HS-27A (cell line): ENCODE results near the gene FHL3.

ENCODE experiments used
- DNase-seq: peaks from one replicate; pipeline ENCODE4 v3.0.0-alpha.2; 2012; ENCODE audit warnings: low read depth, missing footprints

The FHL3 gene, protein sequence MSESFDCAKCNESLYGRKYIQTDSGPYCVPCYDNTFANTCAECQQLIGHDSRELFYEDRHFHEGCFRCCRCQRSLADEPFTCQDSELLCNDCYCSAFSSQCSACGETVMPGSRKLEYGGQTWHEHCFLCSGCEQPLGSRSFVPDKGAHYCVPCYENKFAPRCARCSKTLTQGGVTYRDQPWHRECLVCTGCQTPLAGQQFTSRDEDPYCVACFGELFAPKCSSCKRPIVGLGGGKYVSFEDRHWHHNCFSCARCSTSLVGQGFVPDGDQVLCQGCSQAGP

GRCh38 chr1:38005195-38006007 is at the start of gene FHL3:
TSS of gene FHL3 (minus strand) at chr1:38005514. CDS start at chr1:37999412, 6,102 bp downstream.
- no peak for DNase-seq

GRCh38 chr1:38053416-38054091 is 48.2 kb upstream of the FHL3 start:
- no peak for DNase-seq

DNA sequence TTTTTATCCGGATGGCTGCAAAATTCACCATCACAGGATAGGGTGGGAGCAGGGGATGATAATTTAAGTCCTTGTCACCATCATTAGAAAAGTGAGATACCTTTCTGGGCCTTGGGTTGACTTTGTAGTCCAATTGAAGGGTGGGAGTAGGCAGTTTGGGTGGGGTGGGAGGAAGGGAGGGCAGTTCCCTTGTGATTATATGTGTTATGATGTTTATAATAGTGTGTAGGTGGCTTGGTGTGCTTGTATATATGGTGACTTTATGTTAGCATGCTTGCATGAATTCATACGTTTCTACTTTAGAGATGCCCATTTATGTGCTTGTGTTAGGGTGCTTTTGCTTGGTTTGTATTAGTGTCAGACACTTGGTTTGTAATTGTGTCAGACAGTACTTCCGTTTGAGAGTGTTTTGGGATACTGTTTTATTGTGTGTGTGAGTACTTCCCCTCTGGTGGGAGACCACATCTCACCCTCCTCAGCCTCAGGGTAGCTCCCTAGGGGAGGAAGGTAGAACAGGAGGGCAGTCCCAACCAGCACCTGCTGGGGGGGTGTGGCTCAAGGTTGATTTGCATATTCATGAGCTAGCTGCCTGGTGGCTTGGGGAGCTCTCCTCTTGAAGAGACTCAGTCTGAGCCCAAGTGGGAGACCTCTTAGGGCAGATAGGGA is 47.6 kb upstream of the FHL3 start:
- no peak for DNase-seq

DNA sequence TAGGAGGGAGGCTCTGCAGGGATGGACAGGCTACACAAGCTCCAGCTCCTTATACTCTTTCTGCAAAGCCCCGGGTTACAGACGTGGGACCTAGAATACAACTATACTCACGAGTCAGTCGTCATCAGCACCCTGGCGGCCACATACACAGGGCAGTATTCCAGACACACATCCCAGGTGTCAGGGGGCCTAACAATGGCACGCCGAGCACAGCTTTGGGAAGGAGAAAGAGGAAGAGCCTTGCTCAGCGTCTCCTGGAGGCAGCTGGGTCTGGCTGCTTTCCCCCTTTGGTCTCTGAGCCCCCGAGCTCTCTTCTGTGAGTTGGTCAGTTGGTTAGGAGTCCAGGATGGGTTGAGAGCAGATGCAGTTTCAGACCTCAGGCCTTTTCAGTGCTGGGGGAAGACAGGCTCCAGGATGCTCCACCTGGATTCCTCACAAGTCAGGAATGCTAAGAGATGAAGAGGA is 45.8 kb upstream of the FHL3 start:
- DNase-seq = no peak

GRCh38 chr1:38050397-38051078 is 45.2 kb upstream of the FHL3 start:
- no peak for DNase-seq

GRCh38 chr1:38047603-38048141 is 42.4 kb upstream of the FHL3 start:
- DNase-seq = no peak

- no peak for DNase-seq
Observed at GRCh38 chr1:38046884-38047602, 41.7 kb upstream of the FHL3 start.

DNA sequence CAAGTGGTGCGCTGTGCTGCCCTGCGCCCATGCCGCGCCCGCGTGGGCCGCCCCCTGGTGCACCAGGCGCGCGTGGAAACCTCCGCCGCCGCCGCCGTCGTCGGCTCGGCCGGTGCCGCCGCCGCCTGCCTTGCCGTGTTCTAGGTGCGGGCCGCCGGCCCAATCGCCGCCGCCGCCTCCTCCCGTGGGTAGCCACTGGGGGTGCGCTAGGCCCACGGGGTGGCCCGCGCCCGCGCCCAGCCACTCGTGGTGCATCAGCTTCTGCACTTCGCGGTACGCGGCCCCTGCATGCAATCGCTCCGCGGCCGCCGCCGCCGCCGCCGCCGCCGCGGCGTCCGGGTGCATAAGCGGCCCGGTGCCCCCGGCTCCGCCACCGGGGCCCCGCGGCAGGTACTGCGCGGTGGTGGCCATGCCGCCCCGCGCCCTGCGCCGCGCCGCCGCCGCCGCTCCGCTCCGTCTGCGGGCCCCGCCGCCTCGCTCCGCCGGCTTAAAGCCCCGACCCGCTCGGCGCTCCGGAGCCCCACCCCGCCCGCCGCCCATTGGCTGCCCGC is 41.1 kb upstream of the FHL3 start, which contains the start of gene POU3F1:
Gene POU3F1, minus strand, starts transcription at position 461 of the 551 bp plus-strand sequence. Its CDS starts 50 bp downstream, at position 411.
- no peak for DNase-seq

DNA sequence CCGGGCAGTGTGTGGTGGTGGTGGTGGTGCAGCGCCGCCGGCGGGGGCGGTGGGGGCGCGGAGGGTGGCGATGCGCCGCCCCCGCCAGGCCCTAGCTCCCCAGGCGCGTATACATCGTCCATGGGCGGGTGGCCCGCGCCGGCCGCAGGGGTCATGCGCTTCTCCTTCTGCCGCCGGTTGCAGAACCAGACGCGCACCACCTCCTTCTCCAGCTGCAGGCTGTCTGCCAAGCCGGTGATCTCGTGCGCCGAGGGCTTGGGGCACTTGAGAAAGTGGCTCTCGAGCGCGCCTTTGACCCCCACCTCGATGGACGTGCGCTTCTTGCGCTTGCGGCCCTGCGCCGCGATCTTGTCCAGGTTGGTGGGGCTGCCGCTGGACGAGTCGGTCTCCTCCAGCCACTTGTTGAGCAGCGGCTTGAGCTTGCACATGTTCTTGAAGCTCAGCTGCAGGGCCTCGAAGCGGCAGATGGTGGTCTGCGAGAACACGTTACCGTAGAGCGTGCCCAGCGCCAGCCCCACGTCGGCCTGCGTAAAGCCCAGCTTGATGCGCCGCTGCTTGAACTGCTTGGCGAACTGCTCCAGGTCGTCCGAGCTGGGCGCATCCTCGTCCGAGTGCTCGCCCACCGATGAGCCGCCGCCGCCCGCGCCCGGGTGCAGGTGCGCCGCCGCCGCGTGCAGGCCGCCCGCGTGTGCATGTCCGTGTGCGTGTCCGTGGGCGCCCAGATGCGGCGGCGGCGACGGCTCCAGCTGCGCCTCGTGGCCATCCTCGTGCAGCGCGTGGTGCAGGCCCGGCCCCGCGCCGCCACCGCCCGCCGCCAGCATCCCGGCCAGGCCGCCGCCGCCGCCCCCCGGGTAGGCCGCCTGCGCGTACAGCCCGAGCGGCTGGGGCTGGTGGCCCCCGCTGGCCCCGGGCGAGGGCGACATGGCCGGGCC is 40.4 kb upstream of the FHL3 start:
- no peak for DNase-seq

- DNase-seq = no peak
Observed at GRCh38 chr1:38044221-38045215, 39.2 kb upstream of the FHL3 start.

DNA sequence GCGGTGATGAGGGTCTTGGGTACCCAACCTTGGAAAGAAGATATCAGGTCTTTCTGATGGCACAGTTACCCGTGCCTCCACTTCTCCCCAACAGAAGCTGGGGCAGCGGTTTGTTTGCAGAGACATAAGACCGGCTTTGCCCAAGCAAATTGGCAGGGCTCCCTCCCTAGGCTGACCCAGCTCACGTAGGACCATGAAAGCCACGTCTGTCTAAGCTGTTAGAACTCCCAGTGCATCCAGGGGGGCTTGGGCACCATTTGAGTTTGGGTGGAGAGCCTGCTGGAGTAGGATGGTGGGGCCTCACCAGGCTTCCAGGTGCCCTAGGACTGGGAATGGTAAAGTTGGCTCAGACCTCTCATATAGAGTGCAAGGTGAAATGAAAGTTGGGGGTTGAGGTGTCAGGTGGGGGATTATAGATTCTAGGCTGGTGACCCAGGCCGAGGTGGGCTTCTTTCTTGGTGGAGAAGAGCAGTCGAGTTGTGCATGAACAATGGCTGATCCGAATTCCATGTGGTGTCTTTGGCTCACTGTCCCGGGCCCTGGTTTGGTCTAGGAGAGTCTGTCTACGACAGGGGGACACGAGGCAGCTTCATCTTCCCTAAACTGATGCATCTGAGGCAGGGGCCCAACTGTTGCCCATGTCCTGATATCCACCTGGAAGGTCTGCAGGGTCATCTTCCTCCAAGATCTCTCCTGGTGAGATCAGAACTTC is 37.9 kb upstream of the FHL3 start:
- DNase-seq = no peak

GRCh38 chr1:38041936-38042834 is 36.9 kb upstream of the FHL3 start:
- DNase-seq = no peak

- DNase-seq = no peak
Observed at GRCh38 chr1:38039331-38040088, 34.2 kb upstream of the FHL3 start.

- no peak for DNase-seq
Observed at GRCh38 chr1:38038861-38039260, 33.5 kb upstream of the FHL3 start.

- DNase-seq = no peak
Observed at GRCh38 chr1:38037221-38037939, 32.1 kb upstream of the FHL3 start.
